Activated T-helper 1 cell treated with anti-CD3 and anti-CD28 coated beads, Interleukin-2, amount 50 U/mL, for 16 hours (primary cell): ENCODE data around the gene FARP1.

Source experiments
- DNase-seq, 2 donors: peaks; one replicate each; pipeline ENCODE4 v3.0.0-alpha.2; 2020; ENCODE audit warnings: low read depth in 1 of 2, low spot score in 1 of 2

The FARP1 gene

DNA sequence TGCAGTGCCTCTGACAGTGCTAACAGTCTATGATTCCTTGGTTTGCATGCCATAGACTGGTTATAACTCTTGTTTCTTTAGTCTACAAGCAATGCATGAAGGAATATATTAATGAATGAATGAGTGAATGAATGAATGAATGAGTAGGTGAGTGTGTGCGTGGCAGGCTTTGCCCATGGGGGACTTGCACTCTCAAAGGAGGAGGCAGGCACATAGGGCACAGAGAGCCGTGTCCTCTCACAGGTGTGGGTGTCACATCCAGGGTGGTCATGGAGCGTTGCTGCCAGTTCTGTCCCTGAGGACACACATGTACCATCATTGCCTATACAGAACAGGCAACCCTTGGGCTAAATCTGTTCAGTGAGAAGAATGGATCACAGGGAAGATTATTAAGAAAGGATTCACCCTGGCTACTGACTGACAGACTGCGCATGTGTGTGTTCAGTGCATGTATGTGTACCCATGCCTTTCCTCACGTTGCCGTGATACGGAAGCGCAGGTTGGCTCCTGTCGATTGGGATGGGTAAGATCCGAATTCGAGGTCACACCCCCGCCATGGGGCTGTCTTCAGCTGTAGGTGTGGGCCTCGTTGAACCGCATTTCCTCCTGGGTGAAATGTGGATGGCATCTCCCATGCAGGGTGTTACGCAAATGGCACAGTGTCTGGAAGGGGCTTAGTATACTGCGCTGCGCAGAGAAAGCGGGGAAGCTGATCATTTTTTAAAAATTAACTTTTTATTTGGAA lies 272.6 kb downstream of the FARP1 start:
- DNase-seq = no peak

- no peak for DNase-seq
Measured at GRCh38 chr13:98416408-98416807, 273.5 kb downstream of the FARP1 start.

- no peak for DNase-seq
Measured at GRCh38 chr13:98419786-98420553, 277.1 kb downstream of the FARP1 start.

- no peak for DNase-seq
Measured at GRCh38 chr13:98420554-98421175, 277.8 kb downstream of the FARP1 start.

DNA sequence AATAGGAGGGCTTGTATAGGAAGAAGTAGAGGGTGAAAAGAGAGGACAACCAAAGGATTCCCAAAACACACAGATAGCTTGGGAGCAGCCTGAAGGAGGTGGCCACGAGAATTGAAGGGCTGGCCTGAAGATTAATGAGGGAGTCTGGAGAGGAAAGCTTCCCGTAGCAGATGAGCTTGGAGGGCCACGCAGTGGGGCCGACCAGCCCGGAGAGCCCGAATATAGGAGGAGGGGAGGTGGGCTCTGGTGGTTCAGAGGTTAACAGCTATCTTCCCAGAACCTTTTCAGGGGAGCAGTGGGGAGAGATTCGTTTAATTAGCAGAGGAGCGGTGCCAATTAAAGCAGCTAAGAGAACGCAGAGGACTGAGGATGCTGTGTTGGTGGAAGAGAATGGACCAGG lies 279.2 kb downstream of the FARP1 start:
- DNase-seq = no peak

DNA sequence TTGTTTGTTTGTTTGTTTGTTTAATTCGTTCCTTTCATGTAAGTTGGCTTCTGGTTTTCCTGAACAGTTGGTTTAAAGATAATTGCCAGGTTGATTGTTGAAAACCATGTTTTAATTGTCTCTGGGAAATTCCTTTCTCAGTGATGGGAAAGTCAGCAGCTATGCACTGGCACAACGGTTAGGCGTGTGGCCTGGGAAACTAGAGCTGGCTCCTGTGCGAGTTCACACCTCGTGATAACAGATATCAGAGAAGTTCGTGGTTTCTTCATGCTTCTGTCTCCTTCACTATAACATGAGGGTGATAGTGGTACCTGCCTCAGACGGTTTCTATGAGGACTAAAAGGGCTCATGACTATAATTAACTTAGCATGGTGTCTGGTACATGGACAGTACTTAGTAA lies 280.5 kb downstream of the FARP1 start:
- DNase-seq = no peak

DNA sequence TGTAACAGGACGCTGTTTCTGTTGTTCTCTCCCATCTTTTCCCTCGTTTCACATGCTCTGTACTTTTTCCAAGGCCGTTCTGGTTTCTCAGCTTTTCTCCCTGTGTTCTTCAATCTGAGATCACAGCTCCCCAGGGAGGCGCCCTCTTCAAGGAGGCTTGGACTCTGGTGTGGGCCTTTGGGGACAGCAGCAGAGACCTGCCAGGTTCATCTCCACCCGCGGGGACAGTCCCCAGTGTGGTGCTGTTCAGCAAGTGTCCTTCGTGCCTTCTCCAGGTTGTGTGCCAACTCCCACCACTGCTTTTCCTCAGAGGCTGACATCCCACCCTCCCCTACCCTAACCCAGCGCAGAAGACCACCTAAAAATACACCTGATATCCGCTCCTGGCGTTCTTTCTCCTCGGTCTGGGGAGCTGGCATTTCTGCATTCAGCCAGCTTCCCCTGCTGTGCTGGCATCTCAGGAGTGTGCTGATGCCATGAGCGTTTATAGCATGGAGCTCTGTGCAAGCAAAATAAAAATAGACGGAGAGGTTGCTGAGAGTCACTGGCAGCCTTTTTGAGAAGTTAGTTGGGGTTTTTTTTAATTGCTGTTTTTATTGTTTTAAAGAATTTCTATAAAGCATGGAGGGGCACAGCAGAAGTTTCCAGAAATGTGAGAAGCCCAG lies 284.6 kb downstream of the FARP1 start:
- DNase-seq = no peak

- no peak for DNase-seq
Measured at GRCh38 chr13:98428256-98428966, 285.5 kb downstream of the FARP1 start.

DNA sequence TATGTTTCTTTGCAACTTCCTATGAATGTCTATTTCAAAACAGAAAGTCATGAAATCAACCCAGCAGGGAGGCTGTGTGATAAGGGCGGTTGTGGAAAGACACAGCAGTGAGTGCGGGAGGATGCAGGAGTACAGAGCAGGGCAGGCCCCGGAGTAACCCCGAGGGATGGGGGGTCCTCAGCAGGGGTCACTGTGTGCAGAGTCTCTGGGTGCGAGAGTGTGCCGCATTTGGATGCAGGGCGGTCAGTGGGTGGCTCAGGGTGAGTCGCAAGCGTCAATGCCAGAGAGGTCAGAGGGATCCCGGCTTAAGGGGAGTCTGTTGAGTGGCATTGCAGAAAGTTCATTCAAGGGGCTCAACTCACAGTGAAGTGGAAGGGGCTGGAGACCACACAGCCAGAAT lies 286.2 kb downstream of the FARP1 start:
- DNase-seq = no peak

GRCh38 chr13:98429531-98429930 lies 286.6 kb downstream of the FARP1 start:
- no peak for DNase-seq

- DNase-seq = no peak
Measured at GRCh38 chr13:98429977-98430736, 287.3 kb downstream of the FARP1 start.

DNA sequence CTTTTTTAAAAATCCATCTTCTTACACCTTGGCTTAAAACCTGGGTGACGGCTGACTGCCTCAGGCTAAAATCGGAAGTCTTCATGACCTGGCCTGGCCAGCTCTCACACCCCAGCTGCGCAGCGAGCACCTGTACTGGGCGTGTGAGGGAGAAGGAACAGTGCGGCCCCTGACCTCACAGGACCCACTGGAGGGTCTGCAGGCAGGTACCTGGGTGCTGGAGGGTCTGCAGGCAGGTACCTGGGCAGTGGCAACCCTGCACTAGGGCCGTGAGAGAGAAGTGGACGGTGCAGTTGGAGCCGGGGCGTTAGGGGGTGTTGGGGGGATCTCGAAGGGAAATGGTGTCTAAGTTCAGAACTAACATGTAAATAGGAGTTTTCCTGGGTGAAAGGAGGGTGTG lies 289.7 kb downstream of the FARP1 start:
- DNase-seq = no peak

- no peak for DNase-seq
Measured at GRCh38 chr13:98433654-98434053, 290.8 kb downstream of the FARP1 start.

GRCh38 chr13:98434060-98434459 lies 291.2 kb downstream of the FARP1 start:
- no peak for DNase-seq

GRCh38 chr13:98435376-98435775 lies 292.5 kb downstream of the FARP1 start:
- DNase-seq = no peak

GRCh38 chr13:98436233-98436910 lies 293.5 kb downstream of the FARP1 start:
- no peak for DNase-seq

GRCh38 chr13:98438246-98439125 lies 295.6 kb downstream of the FARP1 start:
- no peak for DNase-seq

DNA sequence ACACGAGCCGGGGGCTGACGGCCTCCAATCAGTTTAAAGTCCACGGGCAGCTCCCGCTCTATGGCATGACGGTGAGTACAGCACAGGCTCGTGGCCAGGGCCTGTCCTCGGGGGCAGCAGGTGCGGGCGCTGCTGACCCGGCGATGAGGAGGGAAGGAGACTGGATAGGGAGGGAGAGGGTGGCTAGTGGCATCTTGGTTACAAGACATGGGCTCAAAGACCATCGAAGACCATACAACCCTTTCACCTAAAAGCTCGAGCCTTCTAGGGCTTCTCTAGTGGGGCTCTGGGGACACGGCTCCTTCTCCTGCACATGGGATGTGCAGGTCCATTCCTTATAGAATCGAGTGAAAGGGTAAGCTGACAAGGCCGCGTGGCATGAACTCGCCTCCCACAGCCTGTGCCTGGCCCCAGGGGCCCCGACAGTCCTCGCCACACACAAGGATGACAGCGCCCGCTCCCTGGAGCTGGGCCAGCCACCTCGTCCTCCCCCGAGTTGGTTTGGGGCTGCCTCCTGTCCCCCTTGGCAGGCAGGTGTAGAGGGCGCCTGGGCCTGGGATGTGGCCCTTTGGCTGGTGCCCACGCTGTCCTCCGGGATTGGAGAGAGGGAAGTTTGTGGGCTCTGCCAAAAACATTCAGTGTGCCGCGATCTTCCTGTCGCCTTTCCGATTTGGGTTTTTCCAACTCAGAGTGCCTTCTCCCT lies 296.4 kb downstream of the FARP1 start:
- no peak for DNase-seq
